PC-9 (cell line): Measurements from ENCODE around the gene MTCH2. TPM values are rescaled to one million over a fixed set of nuclear protein-coding genes. Genes with fewer than 3 reads are reported as not detected.

Source experiments
- BruUV-seq: library from RNA; stranded (reverse); fragments of 400-500 nt; replicated peaks from 2 replicates; lab custom pipeline; 2021; lab: Mats Ljungman, UMichigan
- CTCF ChIA-PET: fragments of 300-600 bp; sonication (Branson Sonifier 250); formaldehyde crosslinking; loops from one replicate; lab custom pipeline; 2022; ENCODE audit warnings: antibody characterized with exemption; lab: Charles Lee
- POLR2A ChIA-PET: fragments of 300-600 bp; sonication (Branson Sonifier 250); formaldehyde crosslinking; loops from one replicate; lab custom pipeline; 2022; ENCODE audit warnings: antibody characterized with exemption; ENCODE audit not compliant: unreplicated experiment; lab: Charles Lee
- DNase-seq, 2 experiments: peaks; one replicate each; pipeline versions ENCODE4 v3.0.0 to v3.0.0-alpha.2; 2015 to 2022; ENCODE audit warnings: mixed read lengths in 1 of 2
- H2AFZ ChIP-seq: fragments of 200-600 bp; sonication (generic); 2 replicates; pipeline ENCODE4 v1.8.1; 2017; ENCODE audit warnings: antibody characterized with exemption
- H3F3A ChIP-seq: fragments of 200-600 bp; sonication (generic); 2 replicates; pipeline ENCODE4 v1.8.1; 2017; ENCODE audit warnings: antibody characterized with exemption, mild to moderate bottlenecking, low read depth; ENCODE audit not compliant: insufficient read depth
- H3K27ac ChIP-seq: fragments of 200-600 bp; sonication (generic); 2 replicates; pipeline ENCODE4 v1.6.1; 2016; ENCODE audit warnings: mixed run types
- H3K27me3 ChIP-seq: fragments of 200-600 bp; sonication (generic); 2 replicates; pipeline ENCODE4 v1.6.1; 2016; ENCODE audit warnings: low read depth, mixed run types; ENCODE audit not compliant: insufficient read depth
- H3K36me3 ChIP-seq: fragments of 200-600 bp; sonication (generic); 2 replicates; pipeline ENCODE4 v1.6.1; 2016; ENCODE audit warnings: low read depth, mixed run types
- H3K4me1 ChIP-seq: fragments of 200-600 bp; sonication (generic); replicated peaks from 2 replicates; pipeline ENCODE4 v1.6.1; 2016; ENCODE audit warnings: mixed run types; ENCODE audit not compliant: insufficient read depth
- H3K4me2 ChIP-seq: fragments of 200-600 bp; sonication (generic); 2 replicates; pipeline ENCODE4 v1.6.1; 2017; ENCODE audit warnings: mixed run types
- H3K4me3 ChIP-seq: fragments of 200-600 bp; sonication (generic); 2 replicates; pipeline ENCODE4 v1.6.1; 2016; ENCODE audit warnings: mixed run types
- H3K79me2 ChIP-seq: fragments of 200-600 bp; sonication (generic); 2 replicates; pipeline ENCODE4 v1.6.1; 2017; ENCODE audit warnings: low read depth, mixed run types
- H3K9me2 ChIP-seq: fragments of 200-600 bp; sonication (generic); 2 replicates; pipeline ENCODE4 v1.8.1; 2017; ENCODE audit warnings: mild to moderate bottlenecking; ENCODE audit not compliant: insufficient read depth
- H3K9me3 ChIP-seq: fragments of 200-600 bp; sonication (generic); 2 replicates; pipeline ENCODE4 v1.8.1; 2016; ENCODE audit warnings: low read depth; ENCODE audit not compliant: insufficient read depth
- H4K20me1 ChIP-seq: fragments of 200-600 bp; sonication (generic); 2 replicates; pipeline ENCODE4 v1.8.1; 2017; ENCODE audit not compliant: insufficient read depth
- EZH2 ChIP-seq: fragments of 200-600 bp; sonication (generic); IDR thresholded peaks from 2 replicates; pipeline ENCODE4 v1.8.0; 2017; ENCODE audit warnings: antibody characterized with exemption, low read depth
- intact Hi-C: fragments of 100-400 bp; cut with micrococcal nuclease; formaldehyde crosslinking; loops from one replicate; pipeline ENCODE4 v1.10.0; 2022; ENCODE audit not compliant: unreplicated experiment
- total RNA-seq: library from RNA; stranded (reverse); gene quantifications from 2 replicates; pipeline ENCODE4 v1.2.3, GENCODE V29; 2021
- TF ChIP-seq, protein P1 (sequence below): fragments of 200-600 bp; sonication (generic); conservative IDR thresholded peaks from 2 replicates; pipeline ENCODE4 v1.6.1; 2017; ENCODE audit warnings: mixed run types, antibody characterized with exemption, mild to moderate bottlenecking, moderate library complexity

The MTCH2 gene
- total RNA-seq, 1 experiment from 2014 or later, result 147 TPM

DNA sequence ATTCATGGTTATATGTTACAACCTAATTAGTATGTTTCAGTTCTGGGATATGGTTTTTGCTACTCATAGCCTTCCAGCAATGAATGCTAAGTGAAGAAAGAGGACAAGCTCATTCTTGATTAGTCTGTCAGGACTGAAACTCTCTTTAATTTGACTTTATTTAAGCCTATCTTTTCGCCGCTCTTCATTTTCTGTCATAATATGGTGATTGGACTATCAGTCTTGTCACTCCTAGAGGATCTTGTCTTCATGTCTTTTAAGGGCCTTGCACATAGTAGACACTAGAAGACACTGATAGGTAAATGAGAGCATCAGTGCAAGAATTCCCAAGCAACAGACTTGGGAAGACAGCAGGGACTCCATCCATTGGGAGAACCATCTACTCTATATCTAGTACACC is 18.9 kb upstream of the MTCH2 start:
- CTCF ChIA-PET, result no interaction called here
- no peak for DNase-seq
- POLR2A ChIA-PET, result no interaction called here
- Histone ChIP-seq H3K4me2 (no peak overlapping the region), H4K20me1 (no peaks in the 10 kb centered on the region), H3K4me1 (peaks cover 24% of the 10 kb centered on the region), H2AFZ (no peak overlapping the region), H3F3A (peaks cover 19% of the 10 kb centered on the region), H3K36me3 (no peaks in the 10 kb centered on the region), H3K79me2 (no peaks in the 10 kb centered on the region), H3K27me3 (no peaks in the 10 kb centered on the region), H3K9me3 (no peaks in the 10 kb centered on the region), H3K4me3 (no peak overlapping the region), H3K9me2 (no peaks in the 10 kb centered on the region), H3K27ac (no peak overlapping the region)
- BruUV-seq, result no TSS peak
- intact Hi-C loops, result no loop called here
- TF ChIP-seq EZH2, result no peak
- TF ChIP-seq, protein P1, sequence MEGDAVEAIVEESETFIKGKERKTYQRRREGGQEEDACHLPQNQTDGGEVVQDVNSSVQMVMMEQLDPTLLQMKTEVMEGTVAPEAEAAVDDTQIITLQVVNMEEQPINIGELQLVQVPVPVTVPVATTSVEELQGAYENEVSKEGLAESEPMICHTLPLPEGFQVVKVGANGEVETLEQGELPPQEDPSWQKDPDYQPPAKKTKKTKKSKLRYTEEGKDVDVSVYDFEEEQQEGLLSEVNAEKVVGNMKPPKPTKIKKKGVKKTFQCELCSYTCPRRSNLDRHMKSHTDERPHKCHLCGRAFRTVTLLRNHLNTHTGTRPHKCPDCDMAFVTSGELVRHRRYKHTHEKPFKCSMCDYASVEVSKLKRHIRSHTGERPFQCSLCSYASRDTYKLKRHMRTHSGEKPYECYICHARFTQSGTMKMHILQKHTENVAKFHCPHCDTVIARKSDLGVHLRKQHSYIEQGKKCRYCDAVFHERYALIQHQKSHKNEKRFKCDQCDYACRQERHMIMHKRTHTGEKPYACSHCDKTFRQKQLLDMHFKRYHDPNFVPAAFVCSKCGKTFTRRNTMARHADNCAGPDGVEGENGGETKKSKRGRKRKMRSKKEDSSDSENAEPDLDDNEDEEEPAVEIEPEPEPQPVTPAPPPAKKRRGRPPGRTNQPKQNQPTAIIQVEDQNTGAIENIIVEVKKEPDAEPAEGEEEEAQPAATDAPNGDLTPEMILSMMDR, result no peak

DNA sequence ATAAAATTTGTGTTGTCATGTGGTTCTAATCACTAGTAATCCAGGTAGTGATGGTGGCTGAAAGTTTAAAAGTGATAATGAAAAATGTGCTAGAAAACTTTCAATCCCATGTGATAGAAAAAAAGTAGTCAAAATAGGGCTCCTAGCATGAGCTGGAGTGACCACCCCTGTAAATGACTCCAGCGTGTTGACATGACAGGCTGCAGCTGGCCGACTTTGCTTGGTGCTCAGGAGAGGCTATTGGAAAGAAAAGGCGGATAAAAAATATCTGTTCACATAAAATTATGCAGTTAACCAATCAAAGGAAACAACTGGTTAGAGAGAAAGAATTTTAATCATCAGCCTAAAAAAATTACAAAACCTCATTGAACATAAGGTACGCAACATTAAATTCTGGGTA is 16.9 kb upstream of the MTCH2 start:
- no TSS peak for BruUV-seq
- no peaks in the 10 kb centered on the region for H4K20me1 ChIP-seq
- ChIA-PET CTCF (no interaction called here), POLR2A (interaction anchor here (0.5 kb wide), 1 partner anchor 50 kb away, joined by 7 read pairs; no protein-coding TSS in a partner anchor)
- H3K9me3 ChIP-seq, result no peaks in the 10 kb centered on the region
- no peak for TF ChIP-seq EZH2
- TF ChIP-seq, protein P1, result no peak
- no peaks in the 10 kb centered on the region for H3K79me2 ChIP-seq
- H3K4me1 ChIP-seq, result peaks cover 18% of the 10 kb centered on the region
- intact Hi-C loops, result no loop called here
- no peak for DNase-seq
- H3K27me3 ChIP-seq, result no peaks in the 10 kb centered on the region
- no peaks in the 10 kb centered on the region for H3K9me2 ChIP-seq
- peaks cover 17% of the 10 kb centered on the region for H3F3A ChIP-seq
- no peak overlapping the region for H3K27ac ChIP-seq
- no peak overlapping the region for H2AFZ ChIP-seq
- no peak overlapping the region for H3K4me2 ChIP-seq
- H3K4me3 ChIP-seq, result no peak overlapping the region
- no peaks in the 10 kb centered on the region for H3K36me3 ChIP-seq

DNA sequence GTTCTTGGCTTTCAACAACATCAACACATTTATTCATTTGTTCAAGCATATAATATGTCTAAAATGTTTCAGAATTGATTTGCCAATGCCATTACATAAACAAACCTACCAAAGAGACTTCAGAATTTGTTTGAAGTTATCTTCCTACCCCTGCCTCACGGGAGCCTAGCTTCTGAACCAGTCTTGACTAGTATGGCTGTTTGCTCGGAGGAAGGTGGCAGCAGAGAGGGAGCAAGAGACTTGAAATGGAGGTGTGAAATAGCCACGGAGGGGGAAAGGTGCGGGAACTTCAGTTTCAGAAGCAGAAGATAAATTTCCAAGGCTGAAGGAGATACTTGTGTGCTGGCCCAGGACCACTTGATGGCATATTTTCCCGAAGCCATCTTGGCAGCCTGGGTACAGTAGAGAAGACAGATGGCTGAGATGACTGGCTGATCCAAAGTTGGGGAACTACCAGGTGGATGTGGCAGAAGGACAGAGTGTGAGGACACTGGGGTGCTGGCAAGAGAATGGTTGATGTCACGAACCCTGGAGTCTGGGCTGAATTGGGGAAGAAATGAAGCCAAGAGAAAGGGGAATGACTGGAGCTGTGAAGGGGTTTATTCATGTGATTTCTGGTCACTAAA is 14.0 kb upstream of the MTCH2 start:
- ChIA-PET CTCF (no interaction called here), POLR2A (no interaction called here)
- no TSS peak for BruUV-seq
- no peak for DNase-seq
- H3K9me3 ChIP-seq, result peaks cover 4% of the 10 kb centered on the region; the same call in 1 of the 2 replicates
- intact Hi-C loops, result no loop called here
- H4K20me1 ChIP-seq, result no peaks in the 10 kb centered on the region
- TF ChIP-seq EZH2, result no peak
- TF ChIP-seq, protein P1, result no peak
- no peaks in the 10 kb centered on the region for H3K4me1 ChIP-seq
- H3K4me2 ChIP-seq, result no peak overlapping the region
- H3K79me2 ChIP-seq, result no peaks in the 10 kb centered on the region
- no peaks in the 10 kb centered on the region for H3K9me2 ChIP-seq
- no peak overlapping the region for H3K27ac ChIP-seq
- H2AFZ ChIP-seq, result no peak overlapping the region
- no peaks in the 10 kb centered on the region for H3K27me3 ChIP-seq
- no peaks in the 10 kb centered on the region for H3K36me3 ChIP-seq
- H3F3A ChIP-seq, result no peaks in the 10 kb centered on the region; the same call in 1 of the 2 replicates
- H3K4me3 ChIP-seq, result no peak overlapping the region
